Mesothelial cell of epicardium (in vitro differentiated cells): Measurements from ENCODE around the gene ATF7IP2. TPM values are rescaled to one million over a fixed set of nuclear protein-coding genes. Genes with fewer than 3 reads are reported as not detected.

Experiments used
- DNase-seq, 2 experiments: peaks; one replicate each; pipeline ENCODE4 v3.0.0; 2021; ENCODE audit warnings: low spot score in 2 of 2; ENCODE audit not compliant: unreplicated experiment in 2 of 2
- H3K27ac Mint-ChIP-seq: 2 replicates; pipeline ENCODE4 v1.8.0; 2021; ENCODE audit warnings: mixed read lengths
- H3K27me3 Mint-ChIP-seq: 2 replicates; pipeline ENCODE4 v1.8.0; 2021; ENCODE audit warnings: low read depth, mixed read lengths
- H3K36me3 Mint-ChIP-seq: 2 replicates; pipeline ENCODE4 v1.8.0; 2021; ENCODE audit warnings: mixed read lengths
- H3K4me1 Mint-ChIP-seq: 2 replicates; pipeline ENCODE4 v1.8.0; 2021; ENCODE audit warnings: mixed read lengths
- H3K4me3 Mint-ChIP-seq: 2 replicates; pipeline ENCODE4 v1.8.0; 2021; ENCODE audit warnings: mild to moderate bottlenecking, moderate library complexity, mixed read lengths
- H3K9me3 Mint-ChIP-seq: 2 replicates; pipeline ENCODE4 v1.8.0; 2021; ENCODE audit warnings: mixed read lengths
- total RNA-seq: library from RNA; stranded (reverse); gene quantifications from 3 replicates; pipeline ENCODE4 v1.2.1, GENCODE V29; 2021
- TF ChIP-seq, protein P1 (sequence below): fragments of 200-600 bp; sonication (generic); IDR thresholded peaks from one replicate; pipeline ENCODE4 v1.5.0; 2021; ENCODE audit warnings: antibody characterized with exemption; ENCODE audit not compliant: unreplicated experiment

Gene ATF7IP2
- total RNA-seq, 1 donor from 2014 or later = 50.9 TPM

- no peak overlapping the region for H3K4me3 Mint-ChIP-seq
- H3K36me3 Mint-ChIP-seq = peaks cover 36% of the 10 kb centered on the region
- no peaks in the 10 kb centered on the region for H3K27me3 Mint-ChIP-seq
- TF ChIP-seq, protein P1, sequence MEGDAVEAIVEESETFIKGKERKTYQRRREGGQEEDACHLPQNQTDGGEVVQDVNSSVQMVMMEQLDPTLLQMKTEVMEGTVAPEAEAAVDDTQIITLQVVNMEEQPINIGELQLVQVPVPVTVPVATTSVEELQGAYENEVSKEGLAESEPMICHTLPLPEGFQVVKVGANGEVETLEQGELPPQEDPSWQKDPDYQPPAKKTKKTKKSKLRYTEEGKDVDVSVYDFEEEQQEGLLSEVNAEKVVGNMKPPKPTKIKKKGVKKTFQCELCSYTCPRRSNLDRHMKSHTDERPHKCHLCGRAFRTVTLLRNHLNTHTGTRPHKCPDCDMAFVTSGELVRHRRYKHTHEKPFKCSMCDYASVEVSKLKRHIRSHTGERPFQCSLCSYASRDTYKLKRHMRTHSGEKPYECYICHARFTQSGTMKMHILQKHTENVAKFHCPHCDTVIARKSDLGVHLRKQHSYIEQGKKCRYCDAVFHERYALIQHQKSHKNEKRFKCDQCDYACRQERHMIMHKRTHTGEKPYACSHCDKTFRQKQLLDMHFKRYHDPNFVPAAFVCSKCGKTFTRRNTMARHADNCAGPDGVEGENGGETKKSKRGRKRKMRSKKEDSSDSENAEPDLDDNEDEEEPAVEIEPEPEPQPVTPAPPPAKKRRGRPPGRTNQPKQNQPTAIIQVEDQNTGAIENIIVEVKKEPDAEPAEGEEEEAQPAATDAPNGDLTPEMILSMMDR = no peak
- DNase-seq = no peak
- peaks cover 3% of the 10 kb centered on the region for H3K4me1 Mint-ChIP-seq
- peaks cover 24% of the 10 kb centered on the region for H3K9me3 Mint-ChIP-seq
- H3K27ac Mint-ChIP-seq = no peak overlapping the region
Observed at GRCh38 chr16:10485159-10485558, 99.3 kb downstream of the ATF7IP2 start.

DNA sequence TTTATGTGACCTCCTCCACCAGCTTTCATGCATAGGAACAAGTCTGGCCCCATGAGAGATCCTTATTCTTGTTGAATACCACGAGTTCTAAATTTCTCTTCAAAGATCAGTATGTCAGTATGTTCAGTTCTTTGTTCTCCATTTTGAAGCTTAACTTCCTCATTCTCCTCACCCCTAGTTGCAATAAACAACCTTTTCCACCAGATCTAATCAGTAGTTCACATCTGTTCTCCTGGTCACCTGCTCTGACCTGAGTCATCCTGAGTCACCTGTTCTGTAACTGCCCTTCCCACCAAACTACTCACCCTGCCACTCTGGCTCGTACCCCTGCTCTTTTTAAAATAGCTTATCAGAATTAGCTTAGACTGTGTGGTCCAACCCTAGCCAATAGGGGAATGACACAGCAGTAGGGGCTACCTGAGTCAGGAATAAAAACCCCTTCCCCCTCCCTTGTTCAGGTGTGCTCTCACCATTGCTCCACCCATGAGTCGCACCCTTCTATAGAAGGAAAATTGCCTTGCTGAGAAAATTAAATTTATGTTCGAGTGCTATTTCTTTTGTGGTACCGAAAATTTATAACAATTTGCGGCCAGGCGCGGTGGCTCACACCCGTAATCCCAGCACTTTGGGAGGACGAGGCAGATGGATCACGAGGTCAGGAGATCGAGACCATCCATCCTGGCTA is 100.0 kb downstream of the ATF7IP2 start:
- Mint-ChIP-seq H3K27me3 (no peaks in the 10 kb centered on the region), H3K27ac (no peak overlapping the region), H3K36me3 (peaks cover 32% of the 10 kb centered on the region), H3K9me3 (peaks cover 21% of the 10 kb centered on the region), H3K4me1 (peaks cover 4% of the 10 kb centered on the region), H3K4me3 (no peak overlapping the region)
- DNase-seq = no peak
- TF ChIP-seq, protein P1 = no peak

GRCh38 chr16:10490141-10490540 is 104.3 kb downstream of the ATF7IP2 start:
- H3K4me1 Mint-ChIP-seq = peaks cover 4% of the 10 kb centered on the region
- TF ChIP-seq, protein P1 = no peak
- peaks cover 14% of the 10 kb centered on the region for H3K36me3 Mint-ChIP-seq
- H3K27me3 Mint-ChIP-seq = no peaks in the 10 kb centered on the region
- H3K9me3 Mint-ChIP-seq = peaks cover 26% of the 10 kb centered on the region
- DNase-seq = no peak
- H3K27ac Mint-ChIP-seq = no peak overlapping the region
- no peak overlapping the region for H3K4me3 Mint-ChIP-seq

DNA sequence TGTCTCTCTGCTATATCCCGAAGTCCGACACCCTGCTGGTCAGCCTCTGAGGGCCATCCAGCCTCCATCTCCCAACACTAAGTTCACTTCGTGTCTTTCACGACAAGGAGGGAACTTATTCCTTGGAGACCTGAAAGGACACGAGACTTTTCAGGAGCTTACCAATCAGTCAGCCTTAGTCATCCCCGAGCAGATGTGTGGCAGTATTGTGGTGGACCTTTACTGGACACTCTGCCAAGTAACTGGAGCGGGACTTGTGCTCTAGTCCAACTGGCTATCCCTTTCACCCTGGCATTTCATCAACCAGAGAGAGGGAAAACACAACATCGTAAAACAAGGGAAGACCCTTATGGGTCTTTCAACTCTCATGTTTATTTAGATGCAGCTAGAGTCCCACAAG is 107.4 kb downstream of the ATF7IP2 start:
- TF ChIP-seq, protein P1 = no peak
- no peak overlapping the region for H3K4me3 Mint-ChIP-seq
- H3K27ac Mint-ChIP-seq = no peak overlapping the region
- H3K36me3 Mint-ChIP-seq = peaks cover 12% of the 10 kb centered on the region
- no peaks in the 10 kb centered on the region for H3K27me3 Mint-ChIP-seq
- no peak for DNase-seq
- H3K9me3 Mint-ChIP-seq = peaks cover 28% of the 10 kb centered on the region
- peaks cover 4% of the 10 kb centered on the region for H3K4me1 Mint-ChIP-seq

DNA sequence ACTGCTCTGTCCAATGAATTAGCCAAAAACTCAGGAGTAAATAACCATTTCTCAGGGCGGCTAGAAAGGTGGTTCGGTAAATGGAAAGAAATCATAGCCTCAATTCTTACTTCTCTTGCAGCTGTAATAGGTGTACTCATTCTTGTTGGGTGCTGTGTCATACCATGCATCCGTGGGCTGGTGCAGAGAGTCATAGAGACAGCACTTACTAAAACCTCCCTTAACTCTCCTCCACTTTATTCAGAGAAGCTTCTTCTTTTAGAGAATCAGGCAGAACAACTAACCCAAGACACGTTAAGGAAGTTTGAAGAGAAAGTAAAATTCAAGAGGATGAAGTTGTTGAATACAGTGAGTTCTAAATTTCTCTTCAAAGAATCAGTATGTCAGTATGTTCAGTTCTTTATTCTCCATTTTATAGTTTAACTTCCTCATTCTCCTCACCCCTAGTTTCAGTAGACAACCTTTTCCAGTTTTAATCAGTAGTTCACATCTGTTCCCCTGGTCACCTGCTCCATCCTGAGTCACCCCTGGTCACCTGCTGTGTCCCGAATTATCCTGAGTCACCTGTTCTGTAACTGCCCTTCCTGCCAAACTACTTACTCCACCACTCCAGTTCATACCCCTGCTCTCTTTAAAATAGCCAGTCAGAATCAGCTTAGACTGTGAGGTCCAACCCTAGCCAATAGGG is 108.6 kb downstream of the ATF7IP2 start:
- Mint-ChIP-seq H3K36me3 (peaks cover 12% of the 10 kb centered on the region), H3K27me3 (no peaks in the 10 kb centered on the region), H3K27ac (no peak overlapping the region), H3K4me3 (no peak overlapping the region), H3K4me1 (peaks cover 4% of the 10 kb centered on the region), H3K9me3 (peaks cover 28% of the 10 kb centered on the region)
- TF ChIP-seq, protein P1 = no peak
- DNase-seq = no peak
